ENCODE results near the gene ZFPL1.

ZFPL1 gene

DNA sequence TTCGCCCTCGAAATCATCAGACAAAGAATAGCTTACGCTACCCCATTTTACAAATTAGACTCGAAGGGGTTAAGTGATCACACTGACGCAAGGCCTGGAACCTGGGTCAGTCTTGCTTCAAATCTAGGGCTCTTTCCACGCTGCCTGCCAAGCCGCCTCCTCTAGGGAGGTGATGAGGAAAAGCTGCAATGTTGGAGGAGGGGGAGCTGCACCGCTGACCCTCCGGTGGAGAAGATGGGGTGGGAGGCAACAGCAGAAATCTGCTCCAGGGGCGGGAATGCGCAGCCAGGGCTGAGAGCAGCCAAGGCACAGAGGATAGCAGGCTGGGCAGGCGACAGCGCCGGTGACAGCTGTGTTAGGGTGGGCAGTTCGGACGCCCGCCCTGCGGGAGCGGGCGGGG is 49.7 kb downstream of the ZFPL1 start:
- peak overlapping the region; percentile 99 for H3K27ac ChIP-seq (ENCODE audit: insufficient read depth, low read length, poor library complexity, severe bottlenecking)
- no peak for DNase-seq
- H3K9me3 ChIP-seq (ENCODE audit: control insufficient read depth, low read length): no peaks in the 10 kb centered on the region
- H3K4me3 ChIP-seq (ENCODE audit: insufficient read depth, low read depth, low read length, poor library complexity, severe bottlenecking): peak overlapping the region; percentile 83
- peaks cover 21% of the 10 kb centered on the region for H3K4me1 ChIP-seq (ENCODE audit: control insufficient read depth, insufficient read depth, low read length, poor library complexity, severe bottlenecking)
- H3K27me3 ChIP-seq (replicated peaks; ENCODE audit: control insufficient read depth, insufficient read depth, low read length, poor library complexity, severe bottlenecking): no peaks in the 10 kb centered on the region
- H3K36me3 ChIP-seq (ENCODE audit: control insufficient read depth, insufficient read depth, low read length): peaks cover 43% of the 10 kb centered on the region

- peak within 1 kb of the TSS; percentile 83 for H3K4me3 ChIP-seq (ENCODE audit: insufficient read depth, low read depth, low read length, poor library complexity, severe bottlenecking)
- no peaks in the 10 kb centered on the region for H3K27me3 ChIP-seq (replicated peaks; ENCODE audit: control insufficient read depth, insufficient read depth, low read length, poor library complexity, severe bottlenecking)
- H3K9me3 ChIP-seq (ENCODE audit: control insufficient read depth, low read length): no peaks in the 10 kb centered on the region
- H3K27ac ChIP-seq (ENCODE audit: insufficient read depth, low read length, poor library complexity, severe bottlenecking): peak within 1 kb of the TSS; percentile 99
- H3K36me3 ChIP-seq (ENCODE audit: control insufficient read depth, insufficient read depth, low read length): peaks cover 36% of the 10 kb centered on the region
- peaks cover 21% of the 10 kb centered on the region for H3K4me1 ChIP-seq (ENCODE audit: control insufficient read depth, insufficient read depth, low read length, poor library complexity, severe bottlenecking)
- DNase-seq: peak; percentile 84 to 88 (median 86)
Observed at GRCh38 chr11:65134240-65134951, 50.4 kb downstream of the ZFPL1 start, which contains the start of gene SYVN1. Gene SYVN1, minus strand, starts transcription at chr11:65134519. Its CDS starts 918 bp downstream, at chr11:65133601.

DNA sequence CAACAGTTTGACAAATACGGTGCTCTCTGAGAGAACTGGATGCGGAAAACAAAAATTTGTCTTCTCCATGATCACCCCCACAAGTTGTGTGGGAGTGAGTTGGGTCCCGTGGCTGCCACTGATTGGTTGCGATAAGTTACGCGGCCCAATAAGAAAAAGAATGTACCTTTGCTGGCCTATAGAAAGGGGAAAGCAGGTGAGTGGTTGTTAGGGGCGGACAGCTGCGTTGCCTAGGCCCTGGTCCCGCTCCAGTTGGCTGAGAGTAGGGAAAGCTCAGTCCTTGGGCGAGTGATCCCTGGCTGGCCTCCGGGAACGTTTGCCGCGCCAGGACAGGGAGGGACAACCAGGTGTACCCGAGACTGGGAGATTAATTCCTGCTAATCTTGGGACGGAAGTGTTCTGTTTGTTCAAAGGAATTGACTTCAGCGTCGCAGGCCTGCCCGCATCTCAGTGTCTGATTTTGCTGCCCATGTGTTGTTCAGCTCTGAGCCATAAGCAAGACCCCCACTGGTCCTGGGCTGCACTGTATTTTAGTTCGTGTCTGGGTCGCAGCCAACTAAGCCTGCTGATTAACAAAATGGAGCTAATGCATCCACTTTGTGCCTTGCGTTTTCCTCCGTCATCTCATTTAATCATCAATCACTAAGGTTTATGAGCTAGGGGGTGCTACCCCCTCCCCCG is 51.1 kb downstream of the ZFPL1 start:
- peak overlapping the region; percentile 83 for H3K4me3 ChIP-seq (ENCODE audit: insufficient read depth, low read depth, low read length, poor library complexity, severe bottlenecking)
- H3K27ac ChIP-seq (ENCODE audit: insufficient read depth, low read length, poor library complexity, severe bottlenecking): peak overlapping the region; percentile 99
- peaks cover 21% of the 10 kb centered on the region for H3K4me1 ChIP-seq (ENCODE audit: control insufficient read depth, insufficient read depth, low read length, poor library complexity, severe bottlenecking)
- H3K36me3 ChIP-seq (ENCODE audit: control insufficient read depth, insufficient read depth, low read length): peaks cover 29% of the 10 kb centered on the region
- DNase-seq: peak; percentile 77 to 84 (median 83)
- no peaks in the 10 kb centered on the region for H3K9me3 ChIP-seq (ENCODE audit: control insufficient read depth, low read length)
- no peaks in the 10 kb centered on the region for H3K27me3 ChIP-seq (replicated peaks; ENCODE audit: control insufficient read depth, insufficient read depth, low read length, poor library complexity, severe bottlenecking)

GRCh38 chr11:65135633-65136145 is 51.7 kb downstream of the ZFPL1 start:
- no peak for DNase-seq
- peak overlapping the region; percentile 99 for H3K27ac ChIP-seq (ENCODE audit: insufficient read depth, low read length, poor library complexity, severe bottlenecking)
- H3K9me3 ChIP-seq (ENCODE audit: control insufficient read depth, low read length): no peaks in the 10 kb centered on the region
- H3K36me3 ChIP-seq (ENCODE audit: control insufficient read depth, insufficient read depth, low read length): peaks cover 23% of the 10 kb centered on the region
- no peaks in the 10 kb centered on the region for H3K27me3 ChIP-seq (replicated peaks; ENCODE audit: control insufficient read depth, insufficient read depth, low read length, poor library complexity, severe bottlenecking)
- H3K4me3 ChIP-seq (ENCODE audit: insufficient read depth, low read depth, low read length, poor library complexity, severe bottlenecking): peak overlapping the region; percentile 83
- H3K4me1 ChIP-seq (ENCODE audit: control insufficient read depth, insufficient read depth, low read length, poor library complexity, severe bottlenecking): peaks cover 21% of the 10 kb centered on the region

DNA sequence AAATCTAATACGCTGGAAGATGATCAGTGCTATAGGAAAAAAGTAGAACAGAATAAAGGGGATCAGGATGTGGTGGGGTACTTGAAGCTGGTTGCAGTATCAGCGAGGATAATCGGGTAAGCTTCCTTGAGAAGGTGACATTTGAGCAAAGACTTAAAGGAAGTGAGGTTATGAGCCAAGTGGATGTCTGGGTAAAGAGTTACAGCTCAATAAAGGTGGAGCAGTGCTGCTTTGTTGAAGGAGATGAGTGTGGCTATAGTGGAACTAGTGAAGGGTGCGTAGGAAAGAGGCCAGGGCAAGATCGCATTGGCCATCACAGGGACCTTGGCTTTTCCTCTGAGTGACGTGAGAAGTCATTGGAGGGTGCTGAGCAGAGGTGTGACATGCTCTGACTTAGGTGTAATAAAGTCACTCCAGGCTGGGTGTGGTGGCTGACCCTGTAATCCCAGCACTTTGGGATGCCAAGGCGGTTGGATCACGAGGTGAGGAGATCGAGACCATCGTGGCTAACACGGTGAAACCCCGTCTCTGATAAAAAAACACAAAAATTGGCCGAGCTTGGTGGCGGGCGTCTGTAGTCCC is 52.6 kb downstream of the ZFPL1 start:
- Histone ChIP-seq H3K27ac (ENCODE audit: insufficient read depth, low read length, poor library complexity, severe bottlenecking) (no peak overlapping the region), H3K4me3 (ENCODE audit: insufficient read depth, low read depth, low read length, poor library complexity, severe bottlenecking) (no peak overlapping the region), H3K4me1 (ENCODE audit: control insufficient read depth, insufficient read depth, low read length, poor library complexity, severe bottlenecking) (peaks cover 21% of the 10 kb centered on the region), H3K9me3 (ENCODE audit: control insufficient read depth, low read length) (no peaks in the 10 kb centered on the region), H3K27me3 (replicated peaks; ENCODE audit: control insufficient read depth, insufficient read depth, low read length, poor library complexity, severe bottlenecking) (no peaks in the 10 kb centered on the region), H3K36me3 (ENCODE audit: control insufficient read depth, insufficient read depth, low read length) (peaks cover 14% of the 10 kb centered on the region)
- no peak for DNase-seq
